Measurements from ENCODE around the gene PAAF1.

- no peak for TF ChIP-seq POLR2A (IDR thresholded peaks at IDR 0.05)
- TF ChIP-seq CTCF (IDR thresholded peaks at IDR 0.05 in 4 of 5, conservative IDR thresholded peaks at IDR 0.05 in 1 of 5) = no peak
These were observed 54.3 kb downstream of the PAAF1 start for GRCh38 chr11:73931039-73931645.
